Brain pericyte (primary cell): ENCODE data around the gene SARM1.
"Not testable (repeated sequence)": the region's sequence is repeated elsewhere in the genome, so short reads cannot be mapped to it uniquely, and the experiment has no call there.

Experiments
- DNase-seq: peaks from one replicate; pipeline ENCODE4 v3.0.0-alpha.2; 2012; ENCODE audit warnings: low read depth, low spot score

SARM1 gene

GRCh38 chr17:28421787-28422305, 50.4 kb downstream of the SARM1 start:
- DNase-seq = no peak

DNA sequence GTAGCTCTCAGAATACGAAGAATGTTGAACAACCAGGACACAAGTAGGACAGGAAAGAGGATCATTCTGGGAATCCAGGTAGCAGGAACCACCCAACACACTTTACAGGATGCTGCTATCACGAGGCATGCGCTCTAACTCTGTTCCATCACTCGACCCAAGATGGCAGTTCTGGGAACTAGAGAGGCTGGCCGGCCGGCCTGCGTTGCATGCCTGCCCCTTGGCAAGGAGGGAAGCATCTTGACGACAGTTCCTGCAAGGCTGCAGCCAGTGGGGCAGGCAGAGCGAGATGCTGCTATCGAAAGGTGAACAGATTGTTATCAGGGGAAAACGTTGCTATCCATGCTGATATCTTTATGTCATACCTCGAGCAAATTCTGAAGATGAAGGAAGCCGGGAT, 53.7 kb downstream of the SARM1 start:
- no peak for DNase-seq

- no peak for DNase-seq
Observed at GRCh38 chr17:28426081-28426519, 54.6 kb downstream of the SARM1 start.

DNA sequence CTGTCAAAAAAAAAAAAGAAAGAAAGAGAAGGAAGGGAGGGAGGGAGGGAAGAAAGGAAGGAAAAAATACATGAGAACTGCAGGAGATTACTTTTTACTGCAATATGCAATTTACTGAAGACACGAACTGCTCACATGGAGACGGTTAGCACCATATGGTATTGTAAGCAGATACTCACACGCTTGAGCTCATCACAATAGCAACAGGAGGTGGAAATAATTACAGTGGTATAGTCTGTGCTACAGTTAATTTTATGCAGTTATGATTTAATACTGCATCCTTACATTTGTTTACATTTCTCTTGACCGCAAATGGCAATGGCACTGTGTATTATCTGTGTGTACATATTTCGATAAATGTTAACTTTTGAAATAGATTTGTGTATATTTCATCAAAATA, 55.9 kb downstream of the SARM1 start:
- DNase-seq = no peak

DNA sequence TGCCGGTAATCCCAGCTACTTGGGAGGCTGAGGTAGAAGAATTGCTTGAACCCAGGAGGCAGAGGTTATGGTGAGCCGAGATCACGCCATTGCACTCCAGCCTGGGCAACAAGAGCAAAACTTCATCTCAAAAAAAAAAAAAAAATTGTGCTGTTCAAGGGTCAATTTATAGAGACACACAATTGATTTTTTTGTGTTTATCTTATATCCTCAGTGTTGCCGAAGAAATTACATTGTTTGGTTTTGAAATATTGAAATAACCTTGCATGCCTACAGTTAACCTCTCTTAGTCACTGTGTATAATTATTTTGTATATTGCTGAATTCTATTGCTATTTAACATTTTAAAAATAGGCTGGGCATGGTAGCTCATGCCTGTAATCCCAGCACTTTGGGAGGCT, 56.5 kb downstream of the SARM1 start:
- DNase-seq = not testable (repeated sequence)

DNA sequence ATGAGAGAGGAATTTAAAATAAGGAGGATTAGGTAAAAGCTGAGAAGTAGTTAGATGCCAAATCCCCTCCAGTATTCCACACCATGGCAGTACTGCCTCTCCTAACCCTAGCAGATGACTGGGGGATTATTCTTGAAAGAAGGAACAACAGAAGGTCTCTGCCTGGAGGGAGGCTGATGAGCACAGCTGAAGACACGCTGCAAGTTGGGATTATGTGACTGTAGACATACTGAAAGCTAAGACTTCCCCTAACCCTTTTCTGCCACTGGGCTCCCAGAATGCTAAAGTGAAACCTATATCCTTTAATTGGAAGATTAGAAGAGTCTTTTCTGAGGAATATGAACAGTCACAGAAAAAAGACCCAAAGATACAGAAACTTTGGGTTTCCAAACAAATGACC, 62.2 kb downstream of the SARM1 start:
- no peak for DNase-seq

DNA sequence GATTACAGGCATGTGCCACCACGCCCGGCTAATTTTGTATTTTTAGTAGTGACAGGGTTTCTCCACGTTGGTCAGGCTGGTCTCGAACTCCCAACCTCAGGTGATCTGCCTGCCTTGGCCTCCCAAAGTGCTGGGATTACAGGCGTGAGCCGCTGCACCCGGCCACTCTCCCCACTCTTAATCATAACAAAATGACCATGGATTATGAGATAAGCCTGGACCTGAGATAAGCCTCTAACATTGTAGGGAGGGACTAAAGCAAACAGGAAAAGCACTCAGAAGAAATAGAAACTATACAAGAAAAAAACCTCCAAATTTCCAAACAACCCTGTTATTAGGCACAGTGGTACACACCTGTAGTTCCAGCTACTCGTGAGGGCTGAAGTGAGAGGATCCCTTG, 62.8 kb downstream of the SARM1 start:
- DNase-seq = not testable (repeated sequence)

DNA sequence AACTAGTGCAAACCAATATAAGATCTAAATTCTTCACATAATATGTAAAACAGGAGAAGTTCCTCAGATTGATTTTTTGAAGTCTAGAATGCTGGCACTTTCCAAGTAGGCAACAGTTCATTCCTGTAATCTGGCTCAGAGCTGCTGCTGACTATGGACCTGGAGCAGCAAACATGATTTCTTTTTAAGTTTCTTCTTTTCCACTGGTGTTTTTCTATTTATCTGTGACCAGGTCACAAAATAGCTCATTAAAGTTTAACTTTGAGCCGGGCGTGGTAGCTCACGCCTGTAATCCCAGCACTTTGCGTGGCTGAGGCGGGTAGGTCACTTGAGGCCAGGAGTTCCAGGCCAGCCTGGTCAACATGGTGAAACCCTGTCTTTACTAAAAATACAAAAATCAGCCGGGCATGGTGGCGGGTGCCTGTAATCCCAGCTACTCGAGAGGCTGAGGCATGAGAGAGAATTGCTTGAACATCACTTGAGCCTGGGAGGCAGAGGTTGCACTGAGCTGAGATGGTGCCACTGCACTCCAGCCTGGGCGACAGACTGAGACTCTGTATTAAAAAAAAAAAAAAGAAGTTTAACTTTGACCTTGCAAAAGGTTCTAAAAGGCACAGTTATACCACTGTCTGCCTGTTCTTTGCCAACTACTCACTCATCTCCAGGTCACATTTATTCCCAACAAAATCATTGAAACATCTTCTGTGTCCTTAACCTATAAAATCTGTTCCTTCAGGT, 72.6 kb downstream of the SARM1 start:
- no peak for DNase-seq

- no peak for DNase-seq
Observed at GRCh38 chr17:28446716-28447395, 75.4 kb downstream of the SARM1 start.

- no peak for DNase-seq
Observed at GRCh38 chr17:28447396-28447760, 75.9 kb downstream of the SARM1 start.

- no peak for DNase-seq
Observed at GRCh38 chr17:28449859-28450258, 78.4 kb downstream of the SARM1 start.
